HG03460 (cell line): ENCODE results near the gene MS4A18.
"Not testable (repeated sequence)": the region's sequence is repeated elsewhere in the genome, so short reads cannot be mapped to it uniquely, and the experiment has no call there.

Experiments used
- ATAC-seq: cut with Tn5 transposase; IDR thresholded peaks from one replicate; pipeline ENCODE4 v1.9.1; 2021; ENCODE audit not compliant: unreplicated experiment

Gene MS4A18

DNA sequence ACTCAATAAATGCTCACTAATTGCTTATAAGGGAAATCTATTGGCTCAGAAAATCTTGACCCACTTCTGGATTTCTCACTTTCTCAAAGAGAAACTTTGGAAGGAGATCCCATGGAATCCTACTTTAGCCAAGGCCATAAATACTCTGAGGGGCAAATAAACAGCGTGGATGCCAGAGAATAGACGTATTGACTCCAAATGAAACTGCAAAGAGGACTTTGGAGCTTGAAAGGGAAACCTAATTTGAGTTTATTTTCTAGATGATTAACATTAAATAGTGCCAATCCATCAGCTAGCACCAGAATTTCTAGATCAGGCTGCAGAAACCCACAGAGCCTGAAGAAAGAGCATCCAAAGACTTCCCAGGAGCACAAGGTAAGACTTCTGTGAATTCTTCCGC lies at the start of gene MS4A18:
MS4A18 (plus strand) TSS at position 301 of the 400 bp plus-strand sequence.
- ATAC-seq: no peak

DNA sequence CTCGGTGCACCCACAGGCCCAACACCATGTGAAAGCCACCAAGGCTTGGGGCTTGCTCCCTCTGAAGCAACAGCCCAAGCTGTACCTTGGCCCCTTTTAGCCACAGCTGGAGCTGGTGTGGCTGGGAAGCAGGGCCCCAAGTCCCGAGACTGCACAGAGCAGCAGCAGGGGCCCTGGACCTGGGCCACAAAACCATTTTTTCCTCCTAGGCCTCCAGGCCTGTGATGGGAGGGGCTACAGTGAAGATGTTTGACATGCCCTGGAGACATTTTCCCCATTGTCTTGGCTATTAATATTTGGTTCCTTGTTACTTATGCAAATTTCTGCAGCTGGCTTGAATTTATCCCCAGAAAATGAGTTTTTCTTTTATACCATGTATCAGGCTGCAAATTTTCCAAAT lies 46.3 kb upstream of the MS4A18 start:
- ATAC-seq: not testable (repeated sequence)

DNA sequence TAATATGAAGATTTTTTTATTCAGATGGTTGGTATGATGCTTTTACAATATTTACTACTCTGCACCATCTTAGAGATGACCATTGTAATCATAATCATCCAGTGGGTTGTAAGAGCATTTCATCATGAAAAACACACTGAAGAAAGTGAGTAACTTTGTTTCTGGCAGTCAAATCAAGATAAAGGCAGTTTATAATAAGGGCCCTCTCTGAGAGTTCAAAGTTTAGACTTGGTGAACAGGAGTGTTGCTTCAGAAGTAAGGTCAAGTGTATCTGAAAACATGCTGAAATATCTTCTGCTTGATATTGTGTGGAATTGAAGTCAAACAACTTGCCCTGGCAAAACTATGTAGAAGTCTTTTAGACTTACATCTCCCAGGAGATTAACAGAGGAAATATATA lies 44.6 kb upstream of the MS4A18 start:
- no peak for ATAC-seq

DNA sequence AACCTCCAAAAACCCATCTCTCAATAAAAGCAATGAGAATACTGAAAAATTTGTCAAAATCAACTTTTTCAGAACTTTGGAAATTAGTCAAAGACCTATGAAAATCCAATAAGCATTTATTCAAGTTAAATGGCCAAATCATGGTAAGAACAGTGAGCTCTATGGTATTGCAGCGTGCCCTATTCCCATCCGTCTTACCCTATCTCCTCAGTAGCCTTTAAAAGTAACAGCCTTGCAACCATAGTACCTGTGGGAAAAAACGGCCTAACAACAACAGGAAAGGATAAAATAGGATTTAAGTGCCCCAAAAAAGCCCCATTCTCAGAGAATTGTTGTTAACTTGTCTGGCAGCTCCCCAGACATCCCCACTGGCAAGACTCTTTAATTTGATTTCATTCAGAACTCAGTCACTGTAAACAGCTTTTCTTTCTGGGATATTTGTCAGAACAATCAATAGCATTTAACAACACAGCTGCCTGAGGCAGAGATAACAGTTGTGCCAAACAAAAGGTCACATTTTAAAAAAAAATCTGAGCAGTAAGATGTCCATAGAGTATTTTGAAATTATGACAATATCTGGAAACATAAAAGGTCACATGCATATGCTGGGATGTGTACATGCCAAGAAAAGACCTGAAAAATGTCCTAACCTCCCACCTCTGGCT lies 43.9 kb upstream of the MS4A18 start:
- no peak for ATAC-seq

DNA sequence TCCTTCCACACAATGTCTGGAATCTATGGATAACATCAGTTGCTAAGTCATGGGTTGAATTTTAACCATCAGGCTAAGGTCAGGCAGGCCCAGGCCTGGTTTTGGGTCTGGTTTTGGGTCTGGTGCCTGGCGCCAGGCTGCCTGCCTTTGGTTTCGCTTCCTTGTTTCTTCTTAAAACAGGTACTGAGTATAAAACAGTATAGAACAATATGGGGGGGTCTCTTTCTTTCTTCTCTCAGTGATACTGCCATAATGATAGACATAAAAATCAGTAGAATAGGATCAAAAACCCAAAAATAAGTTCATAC lies 40.0 kb upstream of the MS4A18 start:
- not testable (repeated sequence) for ATAC-seq

DNA sequence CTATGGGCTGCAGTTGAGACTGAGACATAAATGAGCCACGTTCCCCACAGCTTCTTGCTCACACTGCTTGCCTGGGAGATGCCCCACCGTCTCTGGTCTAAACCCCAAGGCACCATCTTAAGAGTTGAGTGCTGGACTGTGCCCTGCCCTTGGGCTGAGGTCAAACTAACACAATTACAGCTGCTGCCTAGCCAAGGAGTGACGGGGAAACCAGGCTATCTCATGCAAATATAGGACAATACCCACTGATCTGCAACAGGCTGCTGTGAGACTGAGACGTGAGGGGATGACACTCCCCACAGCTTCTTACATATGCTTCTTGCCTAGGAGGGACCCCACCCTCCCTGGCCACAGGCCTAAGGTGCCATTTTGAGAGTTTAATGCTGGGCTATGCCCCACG lies 32.9 kb upstream of the MS4A18 start:
- ATAC-seq: no peak

DNA sequence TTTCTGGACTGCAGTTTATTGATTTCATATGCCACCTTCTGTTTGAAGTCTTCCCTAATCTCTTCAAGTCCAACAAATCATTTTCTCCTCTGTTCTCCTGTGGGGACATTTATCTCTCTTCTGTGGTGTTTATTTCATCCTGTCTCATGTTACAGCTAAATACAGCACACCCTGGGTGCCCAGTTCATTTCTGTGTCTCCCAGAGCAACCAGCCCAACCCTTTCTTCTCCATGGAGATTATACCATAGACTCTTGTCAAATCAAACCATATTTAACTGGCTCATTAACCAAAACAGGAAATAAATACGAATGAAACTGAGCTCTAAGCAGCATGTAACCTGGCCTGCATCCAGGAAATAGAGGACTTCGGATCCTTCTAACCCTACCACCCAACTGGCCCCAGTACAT lies 25.2 kb upstream of the MS4A18 start, which contains the start of gene MS4A8:
MS4A8 (plus strand) TSS at position 329 of the 408 bp plus-strand sequence. CDS start 1,249 bp downstream, outside the sequence.
- no peak for ATAC-seq

DNA sequence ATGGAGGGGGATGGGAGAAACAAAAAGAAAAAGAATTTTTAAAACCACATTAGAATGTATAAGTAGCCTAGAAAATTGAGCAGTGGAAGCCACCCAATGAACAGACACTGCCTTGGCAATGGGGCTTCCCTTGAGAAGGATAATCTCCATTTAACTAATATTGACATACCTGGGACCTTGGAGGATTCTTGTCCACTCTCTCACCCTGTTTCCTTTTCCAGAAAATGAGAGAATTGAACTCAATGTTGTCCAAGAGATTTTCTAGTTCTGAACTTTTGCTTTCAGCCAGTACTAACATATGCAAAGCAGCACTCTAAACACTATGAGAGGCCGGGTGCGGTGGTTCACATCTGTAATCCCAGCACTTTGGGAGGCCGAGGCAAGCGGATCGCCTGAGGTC lies 24.6 kb upstream of the MS4A18 start:
- ATAC-seq: no peak

DNA sequence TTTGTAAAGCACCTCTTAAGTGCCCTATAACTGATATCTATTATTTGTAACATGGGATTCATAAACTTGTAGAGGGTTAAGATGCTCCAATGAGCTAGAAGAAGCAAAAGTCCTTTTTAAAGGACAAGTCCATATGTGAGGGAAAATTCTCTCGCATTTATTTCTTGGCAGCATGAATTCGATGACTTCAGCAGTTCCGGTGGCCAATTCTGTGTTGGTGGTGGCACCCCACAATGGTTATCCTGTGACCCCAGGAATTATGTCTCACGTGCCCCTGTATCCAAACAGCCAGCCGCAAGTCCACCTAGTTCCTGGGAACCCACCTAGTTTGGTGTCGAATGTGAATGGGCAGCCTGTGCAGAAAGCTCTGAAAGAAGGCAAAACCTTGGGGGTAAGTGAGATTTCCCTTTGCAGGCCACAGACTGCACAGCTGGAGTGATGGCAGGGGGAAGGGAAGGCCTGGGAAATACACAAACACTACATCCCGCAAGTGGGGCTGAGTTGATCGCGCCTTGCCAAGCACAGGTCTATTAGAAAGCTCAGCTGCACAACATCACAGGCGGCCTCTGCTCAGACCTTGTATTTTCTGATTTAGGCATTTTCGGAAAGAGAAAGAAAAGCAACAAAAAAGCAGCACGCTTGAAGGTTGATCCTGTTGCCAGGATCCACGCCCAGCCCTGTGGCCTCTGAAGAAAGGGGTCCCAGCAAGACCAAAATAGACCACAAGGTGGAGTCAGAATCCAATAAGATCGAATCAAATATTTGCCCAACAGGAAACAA lies 23.6 kb upstream of the MS4A18 start:
- no peak for ATAC-seq

DNA sequence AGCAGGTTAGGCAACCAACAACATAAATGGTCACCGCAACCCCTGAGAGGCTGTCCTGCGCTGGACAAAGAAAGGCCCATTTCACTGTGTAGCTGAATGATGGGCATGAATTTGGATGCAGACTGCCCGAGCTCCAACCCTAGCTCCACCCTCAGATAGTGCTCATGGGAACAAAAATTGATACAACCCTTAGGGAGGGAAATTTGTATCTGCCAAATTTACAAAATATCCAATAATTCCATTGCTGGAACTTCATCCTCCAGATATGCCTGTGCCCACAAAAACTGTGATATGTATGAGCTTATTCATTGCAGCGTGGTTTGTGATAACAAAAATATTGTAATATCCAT lies 23.1 kb upstream of the MS4A18 start:
- ATAC-seq: no peak

DNA sequence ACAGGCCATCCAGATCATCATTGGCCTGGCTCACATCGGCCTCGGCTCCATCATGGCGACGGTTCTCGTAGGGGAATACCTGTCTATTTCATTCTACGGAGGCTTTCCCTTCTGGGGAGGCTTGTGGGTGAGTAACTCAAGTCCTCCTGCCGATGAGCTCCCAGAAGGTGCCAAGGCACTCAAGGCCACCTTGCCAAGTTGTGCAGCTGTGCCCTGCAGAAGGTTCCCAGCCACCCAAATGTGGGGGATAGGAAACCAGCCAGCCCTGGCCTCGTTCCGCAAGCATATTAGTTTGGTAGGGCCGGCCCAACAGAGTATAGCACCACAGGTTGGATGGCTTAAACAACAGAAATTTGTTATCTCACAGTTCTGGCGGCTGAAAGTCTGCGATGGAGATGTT lies 21.1 kb upstream of the MS4A18 start:
- no peak for ATAC-seq

DNA sequence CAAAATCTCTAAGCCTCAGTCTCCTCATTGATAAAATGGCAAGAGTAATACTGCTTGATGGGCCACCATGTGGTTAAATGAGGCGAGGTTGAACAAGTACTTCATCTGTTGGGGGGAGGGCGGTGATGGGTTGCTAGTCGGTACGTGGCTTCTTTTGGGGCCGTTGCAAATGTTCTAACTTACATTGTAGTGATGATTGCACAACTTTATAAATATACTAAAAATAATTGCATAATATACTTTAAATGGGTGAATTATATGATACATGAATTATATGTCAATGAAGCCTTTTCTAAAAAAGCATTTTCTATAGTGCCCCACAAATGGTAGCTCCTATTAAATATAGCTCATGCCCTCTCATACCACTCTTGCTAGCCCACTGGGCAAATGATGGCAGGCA lies 18.6 kb upstream of the MS4A18 start:
- no peak for ATAC-seq

DNA sequence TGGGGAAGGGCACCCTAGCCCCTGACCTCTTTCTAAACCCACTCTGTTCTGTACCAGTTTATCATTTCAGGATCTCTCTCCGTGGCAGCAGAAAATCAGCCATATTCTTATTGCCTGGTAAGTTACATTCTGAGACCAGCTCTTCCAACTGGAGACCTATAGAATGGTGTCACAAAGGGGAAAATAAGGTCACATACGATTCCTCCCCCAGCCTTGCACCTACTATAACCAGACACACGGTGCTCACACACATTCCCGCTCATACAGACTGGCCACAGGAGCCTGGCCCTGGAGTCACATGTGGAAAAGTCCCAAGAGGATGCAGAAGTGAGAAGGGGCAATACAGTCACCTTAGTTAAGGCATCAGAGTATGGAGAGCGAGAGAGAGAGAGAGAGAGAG lies 17.6 kb upstream of the MS4A18 start:
- no peak for ATAC-seq

DNA sequence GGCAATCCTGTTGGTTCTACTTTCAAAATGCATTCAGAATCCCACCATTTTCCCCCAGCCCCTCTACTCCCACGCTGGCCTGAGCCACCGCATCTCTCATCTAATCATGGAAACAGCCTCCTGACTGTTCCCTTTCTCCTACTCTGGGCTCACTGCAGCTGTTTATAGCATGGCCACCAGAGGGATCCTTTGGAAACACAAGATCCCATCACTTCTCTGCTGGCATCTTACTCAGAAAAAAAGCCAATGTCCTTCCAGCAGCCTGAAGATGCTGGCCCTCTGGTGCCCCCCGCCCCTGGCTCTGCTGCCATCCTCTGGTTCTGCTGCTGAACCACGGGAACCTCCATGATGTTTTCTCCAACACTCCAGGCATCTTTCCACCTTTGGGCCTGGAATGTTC lies 14.0 kb upstream of the MS4A18 start:
- ATAC-seq: no peak

DNA sequence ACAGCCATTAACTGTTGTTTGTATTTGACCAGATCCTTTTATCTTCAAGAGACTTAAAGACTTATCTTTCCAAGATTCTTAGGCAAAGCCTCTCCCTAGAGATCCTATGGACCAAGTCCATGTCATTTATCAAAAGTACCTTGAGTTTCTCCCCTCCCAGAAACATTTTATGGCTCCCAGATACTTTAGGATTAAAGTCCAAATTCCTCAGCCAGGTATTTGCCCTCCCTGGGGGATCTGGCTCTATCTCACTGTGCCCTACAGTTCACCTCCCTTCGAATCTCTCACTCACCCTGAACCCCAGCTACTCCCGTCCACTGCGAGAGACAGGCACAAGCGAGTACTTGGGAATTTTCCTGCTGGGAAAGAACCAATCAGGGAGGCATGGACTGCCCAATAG lies 13.2 kb upstream of the MS4A18 start:
- ATAC-seq: no peak

DNA sequence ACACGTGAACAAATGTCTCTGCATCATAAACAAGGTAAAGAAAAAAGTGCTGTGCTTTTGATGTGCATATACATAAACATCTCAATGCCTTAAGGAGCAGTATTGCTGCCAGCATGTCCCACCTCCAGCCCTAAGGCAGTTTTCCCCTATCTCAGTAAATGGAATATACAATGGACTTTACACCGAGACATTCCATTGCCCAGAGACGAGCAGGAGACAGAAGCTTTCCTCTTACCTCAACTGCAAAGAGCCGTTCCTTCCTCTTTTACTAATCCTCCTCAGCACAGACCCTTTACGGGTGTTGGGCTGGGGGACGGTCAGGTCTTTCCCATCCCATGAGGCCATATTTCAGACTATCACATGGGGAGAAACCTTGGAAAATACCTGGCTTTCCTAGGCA lies 11.1 kb upstream of the MS4A18 start:
- ATAC-seq: not testable (repeated sequence)

DNA sequence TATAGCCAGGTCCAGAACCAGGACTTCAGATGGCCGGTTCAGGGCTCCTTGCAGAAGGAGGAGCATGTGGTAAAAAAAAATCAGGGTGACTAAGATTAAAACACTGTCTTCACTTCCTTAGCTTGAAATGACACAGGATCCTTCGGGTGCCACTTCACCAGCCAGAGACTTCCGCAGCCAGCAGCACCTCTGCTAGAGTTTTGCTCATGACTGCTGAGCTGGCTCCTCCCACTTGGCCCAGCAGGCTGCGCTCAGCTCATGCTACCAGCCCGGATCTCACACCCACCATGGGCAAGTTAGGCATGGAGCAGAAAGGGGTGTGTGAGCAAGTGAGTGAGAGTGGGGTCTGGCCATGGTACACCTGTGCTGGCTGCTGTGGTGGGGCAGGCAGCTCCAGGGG lies 6.6 kb upstream of the MS4A18 start:
- ATAC-seq: no peak

DNA sequence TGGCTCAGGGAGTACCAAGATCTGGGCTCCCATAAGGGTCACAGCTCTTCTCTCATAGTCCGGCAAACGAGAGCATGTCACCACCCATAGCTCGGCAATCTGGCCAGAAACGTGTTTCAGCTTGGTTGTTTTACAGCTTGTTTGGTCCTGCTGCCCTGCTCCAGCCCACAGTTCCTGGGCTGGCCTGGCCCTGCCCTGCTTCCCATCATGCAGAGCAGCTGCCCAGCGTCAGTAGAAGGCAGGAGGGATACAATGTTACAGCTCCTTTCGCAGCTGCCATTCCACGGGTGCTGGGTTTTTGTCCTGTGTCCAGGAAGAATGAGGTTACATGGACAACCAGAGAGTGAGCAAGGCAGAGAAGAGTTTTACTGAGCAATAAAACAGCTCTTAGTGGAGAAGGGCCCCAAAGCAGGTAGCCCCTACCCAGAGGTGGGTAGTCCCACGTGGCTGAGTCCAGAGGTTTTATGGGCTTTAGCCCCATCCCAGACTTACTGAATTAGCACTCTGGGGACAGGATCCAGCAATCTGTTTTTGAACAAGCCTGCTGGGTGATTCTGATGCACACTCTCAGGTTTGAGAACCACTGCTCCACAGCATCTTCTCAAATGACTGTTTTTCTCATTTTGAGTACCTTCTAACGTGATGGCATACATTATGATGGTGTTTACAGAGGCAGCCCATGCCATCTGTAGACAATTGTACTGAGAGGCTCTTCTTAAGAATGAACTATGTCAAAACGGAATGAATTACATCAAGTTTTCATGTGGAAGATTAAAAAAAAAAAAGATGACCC lies 5.8 kb upstream of the MS4A18 start:
- ATAC-seq: no peak

DNA sequence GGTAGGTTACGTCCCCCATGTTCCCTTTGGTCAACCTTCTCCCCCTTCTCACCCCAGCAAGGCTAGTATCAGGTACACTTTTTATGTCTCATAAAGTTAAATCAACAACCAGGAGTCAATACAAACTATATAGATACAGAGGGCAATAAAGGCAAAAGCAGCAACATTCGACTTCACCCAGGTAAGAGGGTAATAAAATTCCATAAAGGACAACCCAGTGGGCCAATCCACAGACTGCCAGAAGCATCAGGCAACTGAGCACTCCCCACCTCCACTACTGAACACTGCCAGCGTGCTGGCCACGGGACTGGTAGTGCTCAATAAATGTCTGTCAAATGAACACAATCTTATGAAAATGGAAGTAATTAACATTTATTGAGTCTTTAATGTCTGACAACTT lies 5.1 kb upstream of the MS4A18 start:
- ATAC-seq: no peak

DNA sequence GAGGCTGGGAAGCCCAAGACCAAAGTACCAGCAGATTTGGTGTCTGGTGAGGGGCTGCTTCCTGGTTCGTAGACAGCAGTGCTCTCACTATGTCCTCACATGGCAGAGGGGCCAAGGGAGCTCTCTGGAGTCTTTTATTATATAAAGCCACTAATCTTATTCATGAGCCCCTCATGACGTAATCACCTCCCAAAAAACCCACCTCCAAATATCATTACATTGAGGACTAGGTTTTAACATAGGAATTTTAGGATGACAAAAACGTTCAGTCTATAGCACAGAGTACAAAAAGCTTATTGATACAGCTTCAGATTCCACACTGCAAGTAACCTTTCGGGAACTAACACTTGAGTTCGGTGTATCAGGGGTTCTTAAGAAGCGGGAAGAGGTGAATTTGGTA lies 4.1 kb upstream of the MS4A18 start:
- ATAC-seq: no peak

DNA sequence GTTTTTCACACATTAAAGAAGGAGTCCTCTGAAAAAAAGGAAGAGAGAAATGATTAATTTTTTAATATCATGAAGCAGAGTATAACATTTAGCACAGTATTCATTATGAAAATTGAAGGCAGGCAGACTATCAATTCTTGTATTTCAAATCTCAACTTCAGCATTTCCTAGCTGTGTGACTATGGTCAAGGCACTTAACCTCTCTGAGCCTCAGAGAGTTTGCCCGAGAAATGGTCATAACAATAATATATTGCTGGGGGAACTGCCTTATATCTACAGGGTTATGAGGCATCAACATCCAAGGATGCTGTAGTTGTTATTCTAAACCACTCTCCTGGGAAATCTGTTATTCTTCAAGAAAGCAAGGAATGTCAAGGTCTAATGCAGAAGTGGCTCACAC lies 1.1 kb downstream of the MS4A18 start:
- ATAC-seq: no peak

DNA sequence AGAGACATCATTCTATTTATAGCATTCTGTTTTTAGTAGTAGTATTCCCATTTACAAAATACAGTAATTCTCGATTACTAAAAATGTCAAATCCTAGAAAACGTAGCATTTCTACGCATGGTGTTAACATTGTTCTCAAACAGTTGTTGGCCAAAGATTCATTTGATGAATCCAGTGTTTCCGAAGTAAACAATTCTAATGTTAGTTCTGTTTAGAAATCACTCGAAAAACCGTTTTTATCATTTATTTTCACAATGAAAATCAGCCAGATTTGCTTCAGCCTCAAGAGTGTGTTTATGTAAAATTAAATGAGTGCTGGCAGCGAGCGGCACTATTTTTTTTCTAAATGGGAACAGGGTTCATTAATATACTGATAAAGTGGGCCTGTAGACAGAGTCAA lies 7.1 kb downstream of the MS4A18 start:
- no peak for ATAC-seq
